A549 (cell line): ENCODE data around the gene WFDC9.
"Not testable (repeated sequence)": the region's sequence is repeated elsewhere in the genome, so short reads cannot be mapped to it uniquely, and the experiment has no call there.

ENCODE experiments used
- CEBPB ChIP-seq, 2 experiments: fragments of >200 bp in 1 of 2; sonication (Bioruptor Twin) in 1 of 2; formaldehyde crosslinking in 1 of 2; IDR thresholded peaks; 2 replicates each; pipeline ENCODE4 v1.6.1; 2012 to 2016
- CHD4 ChIP-seq: fragments of 200-600 bp; sonication (generic); IDR thresholded peaks from 2 replicates; pipeline ENCODE4 v1.6.1; 2016; ENCODE audit warnings: antibody characterized with exemption, mild to moderate bottlenecking, borderline replicate concordance
- CTCF ChIP-seq: fragments of >200 bp; sonication (Bioruptor Twin); formaldehyde crosslinking; IDR thresholded peaks from 3 replicates; pipeline ENCODE4 v1.5.1; 2016
- EHMT2 ChIP-seq: fragments of 200-600 bp; sonication (generic); IDR thresholded peaks from 2 replicates; pipeline ENCODE4 v1.6.1; 2016; ENCODE audit warnings: antibody characterized with exemption, low read depth, mild to moderate bottlenecking, moderate library complexity
- EP300 ChIP-seq, 2 experiments: fragments of >200 bp; sonication (Bioruptor Twin); formaldehyde crosslinking; IDR thresholded peaks; 2 replicates in 1 of 2; 3 replicates in 1 of 2; pipeline ENCODE4 v1.6.1; 2016 to 2017
- HOXA7 ChIP-seq: fragments of 250-450 bp; sonication (Bioruptor Pico); IDR thresholded peaks from 2 replicates; pipeline ENCODE4 v1.5.0; 2020; ENCODE audit warnings: mild to moderate bottlenecking, moderate library complexity
- JUN ChIP-seq, 2 experiments: fragments of >200 bp; sonication (Bioruptor Twin); formaldehyde crosslinking; IDR thresholded peaks; 2 replicates in 1 of 2; 3 replicates in 1 of 2; pipeline ENCODE4 v1.6.1; 2016 to 2017
- JUNB ChIP-seq: fragments of >200 bp; sonication (Bioruptor Twin); formaldehyde crosslinking; IDR thresholded peaks from 2 replicates; pipeline ENCODE4 v1.6.1; 2016
- POLR2A ChIP-seq: IDR thresholded peaks from 2 replicates; pipeline ENCODE4 v1.6.1; 2012; ENCODE audit warnings: mild to moderate bottlenecking, low read length
- RAD21 ChIP-seq, 2 experiments: fragments of >200 bp in 1 of 2; sonication (Bioruptor Twin) in 1 of 2; formaldehyde crosslinking in 1 of 2; IDR thresholded peaks in 1 of 2; conservative IDR thresholded peaks in 1 of 2; 2 replicates in 1 of 2; 3 replicates in 1 of 2; pipeline ENCODE4 v1.6.1; 2012 to 2018; ENCODE audit warnings: inconsistent platforms in 1 of 2
- REST ChIP-seq: fragments of 200-600 bp; sonication (generic); IDR thresholded peaks from 2 replicates; pipeline ENCODE4 v1.6.1; 2016; ENCODE audit warnings: antibody characterized with exemption, mild to moderate bottlenecking, moderate library complexity
- TF ChIP-seq, protein P1 (sequence below): fragments of 450-650 bp; IDR thresholded peaks from 2 replicates; pipeline ENCODE4 v1.6.1; 2014; ENCODE audit warnings: antibody characterized with exemption
- TF ChIP-seq, protein P2 (sequence below): IDR thresholded peaks from 2 replicates; pipeline ENCODE4 v1.6.1; 2012

GRCh38 chr20:45641076-45641475 lies 10.0 kb upstream of the WFDC9 start:
- not testable (repeated sequence) for TF ChIP-seq REST; CTCF; CEBPB (IDR thresholded peaks at IDR 0.05); EHMT2; POLR2A; JUN (IDR thresholded peaks at IDR 0.05); CHD4; RAD21 (conservative IDR thresholded peaks at IDR 0.05 in 1 of 2, IDR thresholded peaks at IDR 0.05 in 1 of 2); EP300 (IDR thresholded peaks at IDR 0.05); HOXA7 (CRISPR knock-in tag); JUNB
- TF ChIP-seq, protein P1, sequence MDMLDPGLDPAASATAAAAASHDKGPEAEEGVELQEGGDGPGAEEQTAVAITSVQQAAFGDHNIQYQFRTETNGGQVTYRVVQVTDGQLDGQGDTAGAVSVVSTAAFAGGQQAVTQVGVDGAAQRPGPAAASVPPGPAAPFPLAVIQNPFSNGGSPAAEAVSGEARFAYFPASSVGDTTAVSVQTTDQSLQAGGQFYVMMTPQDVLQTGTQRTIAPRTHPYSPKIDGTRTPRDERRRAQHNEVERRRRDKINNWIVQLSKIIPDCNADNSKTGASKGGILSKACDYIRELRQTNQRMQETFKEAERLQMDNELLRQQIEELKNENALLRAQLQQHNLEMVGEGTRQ, result not testable (repeated sequence)
- TF ChIP-seq, protein P2, sequence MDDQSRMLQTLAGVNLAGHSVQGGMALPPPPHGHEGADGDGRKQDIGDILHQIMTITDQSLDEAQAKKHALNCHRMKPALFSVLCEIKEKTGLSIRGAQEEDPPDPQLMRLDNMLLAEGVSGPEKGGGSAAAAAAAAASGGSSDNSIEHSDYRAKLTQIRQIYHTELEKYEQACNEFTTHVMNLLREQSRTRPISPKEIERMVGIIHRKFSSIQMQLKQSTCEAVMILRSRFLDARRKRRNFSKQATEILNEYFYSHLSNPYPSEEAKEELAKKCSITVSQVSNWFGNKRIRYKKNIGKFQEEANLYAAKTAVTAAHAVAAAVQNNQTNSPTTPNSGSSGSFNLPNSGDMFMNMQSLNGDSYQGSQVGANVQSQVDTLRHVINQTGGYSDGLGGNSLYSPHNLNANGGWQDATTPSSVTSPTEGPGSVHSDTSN, result not testable (repeated sequence)
